ENCODE data around the gene ZNF865. TPM values are rescaled to one million over a fixed set of nuclear protein-coding genes. Genes with fewer than 3 reads are reported as not detected.

ZNF865 gene
- total RNA-seq, 1 experiment from 2014 or later = 5.5 TPM

DNA sequence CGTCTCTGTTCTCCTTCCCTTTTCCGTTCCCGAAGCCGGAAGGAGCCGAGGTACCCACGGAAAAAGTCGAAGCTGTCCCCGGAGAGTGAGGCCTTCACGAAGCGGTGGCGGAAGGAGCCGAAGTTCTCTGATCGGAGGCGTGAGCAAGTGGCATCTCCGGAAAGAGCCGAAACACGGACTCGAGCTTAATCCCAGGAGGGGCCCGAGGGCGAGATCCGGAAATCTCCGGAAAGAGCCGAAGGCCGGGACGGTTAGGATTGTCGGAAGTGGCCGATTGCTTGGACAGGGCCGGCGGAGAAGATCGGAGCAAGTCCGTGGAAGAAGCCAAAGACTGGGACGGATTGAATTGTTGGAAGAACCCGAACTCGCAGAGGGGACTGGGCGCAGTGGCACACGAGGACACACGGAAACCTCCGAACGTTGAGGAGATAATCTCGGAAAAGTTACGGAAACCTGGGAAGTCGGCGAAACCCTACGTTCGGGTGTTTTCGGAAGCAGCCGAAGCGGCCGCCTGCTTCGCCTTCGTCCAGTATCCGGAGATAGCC lies 48.9 kb downstream of the ZNF865 start:
- Histone ChIP-seq H3K79me2 (ENCODE audit: low read length) (peaks cover 45% of the 10 kb centered on the region), H3K27ac (ENCODE audit: low read length) (peak overlapping the region; percentile 80), H4K20me1 (ENCODE audit: low read length) (peaks cover 37% of the 10 kb centered on the region), H3K9ac (ENCODE audit: low read length) (peak overlapping the region; percentile 99), H3K27me3 (ENCODE audit: low read length) (no peaks in the 10 kb centered on the region), H3K9me3 (ENCODE audit: low read length) (no peaks in the 10 kb centered on the region), H3K4me2 (ENCODE audit: low read length) (peak overlapping the region; percentile 85), H3K4me1 (ENCODE audit: insufficient read depth, low read length) (peaks cover 12% of the 10 kb centered on the region), H3K4me3 (ENCODE audit: low read length) (peak overlapping the region; percentile 78), H3K9me2 (replicated peaks; ENCODE audit: low read length) (no peaks in the 10 kb centered on the region), H3F3A (ENCODE audit: low read length, unreplicated experiment) (no peaks in the 10 kb centered on the region), H2AFZ (ENCODE audit: low read length) (peak overlapping the region; percentile 78), H3K36me3 (ENCODE audit: low read depth, low read length) (peaks cover 21% of the 10 kb centered on the region)
- no peak for TF ChIP-seq EZH2 (IDR thresholded peaks at IDR 0.05; ENCODE audit: low read length, unreplicated experiment)
- TF ChIP-seq, protein P1, sequence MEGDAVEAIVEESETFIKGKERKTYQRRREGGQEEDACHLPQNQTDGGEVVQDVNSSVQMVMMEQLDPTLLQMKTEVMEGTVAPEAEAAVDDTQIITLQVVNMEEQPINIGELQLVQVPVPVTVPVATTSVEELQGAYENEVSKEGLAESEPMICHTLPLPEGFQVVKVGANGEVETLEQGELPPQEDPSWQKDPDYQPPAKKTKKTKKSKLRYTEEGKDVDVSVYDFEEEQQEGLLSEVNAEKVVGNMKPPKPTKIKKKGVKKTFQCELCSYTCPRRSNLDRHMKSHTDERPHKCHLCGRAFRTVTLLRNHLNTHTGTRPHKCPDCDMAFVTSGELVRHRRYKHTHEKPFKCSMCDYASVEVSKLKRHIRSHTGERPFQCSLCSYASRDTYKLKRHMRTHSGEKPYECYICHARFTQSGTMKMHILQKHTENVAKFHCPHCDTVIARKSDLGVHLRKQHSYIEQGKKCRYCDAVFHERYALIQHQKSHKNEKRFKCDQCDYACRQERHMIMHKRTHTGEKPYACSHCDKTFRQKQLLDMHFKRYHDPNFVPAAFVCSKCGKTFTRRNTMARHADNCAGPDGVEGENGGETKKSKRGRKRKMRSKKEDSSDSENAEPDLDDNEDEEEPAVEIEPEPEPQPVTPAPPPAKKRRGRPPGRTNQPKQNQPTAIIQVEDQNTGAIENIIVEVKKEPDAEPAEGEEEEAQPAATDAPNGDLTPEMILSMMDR (conservative IDR thresholded peaks at IDR 0.05; ENCODE audit: low read depth, low read length) = no peak
- no peak for TF ChIP-seq EZH2phosphoT487 (IDR thresholded peaks at IDR 0.05; ENCODE audit: borderline replicate concordance, low read length)
- TSS peak; percentile 22 for BruUV-seq (replicated peaks)
- ATAC-seq (peak; percentile 79), DNase-seq (peak; percentile 100)
- ChIA-PET POLR2A (ENCODE audit: unreplicated experiment) (interaction anchor here (0.6 to 1.4 kb wide), 8 partner anchors 30 to 1517 kb away, joined by 3 to 8 read pairs (median 6); partner anchors contain the start of gene ZNF784), CTCF (interaction anchor here (0.5 to 1.4 kb wide), 9 partner anchors 10 to 374 kb away, joined by 3 to 12 read pairs (median 3); partner anchors contain the start of gene NAT14)
- intact Hi-C loops (cut with micrococcal nuclease) = no loop called here

DNA sequence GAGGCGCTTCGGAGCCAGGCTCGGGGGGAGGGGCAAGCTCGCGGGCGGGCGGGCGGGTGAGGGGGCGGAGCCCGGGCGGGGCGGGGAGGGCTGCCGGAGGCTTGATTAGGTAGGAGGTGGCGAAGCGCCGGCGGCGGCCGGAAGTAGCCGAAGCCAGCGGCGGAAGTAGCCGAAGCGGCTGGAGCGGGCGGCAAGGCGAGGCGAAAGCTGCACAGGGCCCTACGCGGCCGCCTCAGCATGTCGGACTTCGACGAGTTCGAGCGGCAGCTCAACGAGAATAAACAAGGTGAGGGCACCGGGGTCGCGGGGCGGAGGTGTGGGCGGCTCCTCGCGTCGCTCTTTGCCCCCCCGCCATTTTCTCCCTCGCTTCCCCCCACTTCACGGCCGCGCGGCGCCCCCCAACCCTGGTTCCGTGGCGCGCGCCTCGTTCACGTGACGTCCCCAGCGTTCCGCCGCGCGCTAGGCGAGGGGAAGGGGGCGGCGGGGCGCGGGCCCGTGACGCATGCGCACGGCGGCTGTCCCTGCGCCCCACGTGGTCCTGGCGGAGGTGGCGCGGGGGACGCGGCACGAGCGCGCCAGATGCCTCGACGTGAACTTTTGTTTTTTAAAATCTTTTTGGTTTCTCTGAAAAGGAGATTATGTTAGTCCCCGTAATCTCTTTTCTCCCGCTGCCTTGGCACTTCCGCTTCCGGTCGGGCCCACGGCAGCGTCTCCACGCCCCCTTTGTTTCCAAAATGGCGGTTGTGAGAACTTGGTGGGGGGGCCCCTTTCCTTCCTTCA lies 49.6 kb downstream of the ZNF865 start, which contains the start of gene U2AF2:
U2AF2 (plus strand) TSS at position 168 of the 780 bp plus-strand sequence; CDS start at position 238, 70 bp downstream.
- H3F3A ChIP-seq (ENCODE audit: low read length, unreplicated experiment) = no peaks in the 10 kb centered on the region
- ChIA-PET CTCF (interaction anchor here (0.6 to 1.4 kb wide), 7 partner anchors 11 to 170 kb away, joined by 3 to 12 read pairs (median 3); partner anchors contain the start of gene NAT14), POLR2A (ENCODE audit: unreplicated experiment) (interaction anchor here (0.6 to 1.4 kb wide), 5 partner anchors 31 to 1487 kb away, joined by 3 to 7 read pairs (median 5); partner anchors contain the start of gene ZNF784)
- peaks cover 52% of the 10 kb centered on the region for H3K79me2 ChIP-seq (ENCODE audit: low read length)
- H3K4me3 ChIP-seq (ENCODE audit: low read length) = peak within 1 kb of the TSS; percentile 88
- TF ChIP-seq EZH2phosphoT487 (IDR thresholded peaks at IDR 0.05; ENCODE audit: borderline replicate concordance, low read length) (no peak), EZH2 (IDR thresholded peaks at IDR 0.05; ENCODE audit: low read length, unreplicated experiment) (no peak)
- TF ChIP-seq, protein P1 (conservative IDR thresholded peaks at IDR 0.05; ENCODE audit: low read depth, low read length) = no peak
- H3K4me1 ChIP-seq (ENCODE audit: insufficient read depth, low read length) = peaks cover 12% of the 10 kb centered on the region
- no peaks in the 10 kb centered on the region for H3K27me3 ChIP-seq (ENCODE audit: low read length)
- H2AFZ ChIP-seq (ENCODE audit: low read length) = peak within 1 kb of the TSS; percentile 78
- no peaks in the 10 kb centered on the region for H3K9me2 ChIP-seq (replicated peaks; ENCODE audit: low read length)
- peak within 1 kb of the TSS; percentile 95 for H3K27ac ChIP-seq (ENCODE audit: low read length)
- no peaks in the 10 kb centered on the region for H3K9me3 ChIP-seq (ENCODE audit: low read length)
- peak within 1 kb of the TSS; percentile 93 for H3K4me2 ChIP-seq (ENCODE audit: low read length)
- DNase-seq (peak; percentile 95), ATAC-seq (peak; percentile 44)
- peaks cover 44% of the 10 kb centered on the region for H4K20me1 ChIP-seq (ENCODE audit: low read length)
- peak within 1 kb of the TSS; percentile 99 for H3K9ac ChIP-seq (ENCODE audit: low read length)
- BruUV-seq (replicated peaks) = no TSS peak
- H3K36me3 ChIP-seq (ENCODE audit: low read depth, low read length) = peaks cover 27% of the 10 kb centered on the region
- intact Hi-C loops (cut with micrococcal nuclease) = no loop called here

Data from PC-3 (cell line).